Stomach (tissue), 4 donors: ENCODE results near the gene ESPNL.

ENCODE experiments used
- CTCF ChIP-seq, 7 experiments: fragments of 450-650 bp in 4 of 7; fragments of 200-600 bp in 3 of 7; sonication (generic) in 3 of 7; IDR thresholded peaks; one replicate each; pipeline ENCODE4 v1.5.1; 2016 to 2019; ENCODE audit warnings: antibody characterized with exemption in 7 of 7, control low read depth in 2 of 7, mild to moderate bottlenecking in 1 of 7
- POLR2AphosphoS5 ChIP-seq, 3 donors: sonication (generic); formaldehyde crosslinking; IDR thresholded peaks; one replicate each; pipeline ENCODE4 v1.6.1; 2016; ENCODE audit warnings: antibody characterized with exemption in 3 of 3

DNA sequence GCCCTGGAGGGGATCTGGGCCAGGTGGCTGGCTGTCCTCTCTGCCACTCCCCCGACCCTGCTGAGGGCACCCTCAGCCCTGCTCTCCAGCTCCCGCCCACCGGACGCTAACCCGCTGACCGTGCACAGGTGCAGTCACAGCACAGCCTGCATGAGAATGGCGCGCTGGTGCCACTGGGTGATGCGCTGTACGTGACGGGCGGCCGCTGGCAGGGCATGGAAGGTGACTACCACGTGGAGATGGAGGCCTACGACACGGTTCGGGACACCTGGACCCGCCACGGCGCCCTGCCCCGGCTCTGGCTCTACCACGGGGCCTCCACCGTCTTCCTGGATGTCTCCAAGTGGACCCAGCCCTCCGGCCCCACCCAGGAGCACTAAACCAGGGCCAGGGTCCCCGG, 50.5 kb downstream of the ESPNL start:
- no peak for TF ChIP-seq CTCF (IDR thresholded peaks at IDR 0.05)
- no peak for TF ChIP-seq POLR2AphosphoS5 (IDR thresholded peaks at IDR 0.05)
